ENCODE results near the gene HIPK2. TPM values are rescaled to one million over a fixed set of nuclear protein-coding genes. Genes with fewer than 3 reads are reported as not detected.
A peak's percentile ranks its signal among the peaks of the same experiment; 100 is the strongest.

Gene HIPK2
- total RNA-seq, 6 experiments from 2014 or later = 48.5 to 68.0 (median 59.6) TPM

DNA sequence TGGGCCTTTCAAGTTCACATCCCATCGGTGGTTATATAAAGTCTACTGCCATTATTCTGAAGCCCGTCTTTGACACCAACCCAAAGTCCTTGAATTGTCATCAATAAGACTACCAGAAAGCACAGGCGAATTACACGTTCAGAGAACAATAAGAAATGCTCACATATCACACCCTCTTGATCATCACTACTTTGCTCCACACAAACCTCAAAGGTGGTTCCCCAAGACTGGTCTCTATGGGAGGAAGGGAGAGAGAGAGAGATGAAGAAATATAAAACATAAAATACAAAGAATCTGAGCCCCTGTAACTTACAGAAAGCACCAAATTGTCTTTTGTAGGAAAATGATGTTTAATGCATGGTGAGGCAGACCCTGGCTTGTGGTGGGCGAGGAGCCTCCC, 4.4 kb downstream of the HIPK2 start:
- Histone ChIP-seq H3K4me1 (peaks cover 0 to 72% (median 27%) of the 10 kb centered on the region in 4 donors), H3K27me3 (no peaks in the 10 kb centered on the region), H3K4me3 (no peak overlapping the region), H3K27ac (peak overlapping the region in 2 of 3 donors; percentile 54 to 64), H3K36me3 (no peaks in the 10 kb centered on the region), H3K9me3 (no peaks in the 10 kb centered on the region)
- DNase-seq (no peak), ATAC-seq (no peak)
- no peak for TF ChIP-seq POLR2A (IDR thresholded peaks at IDR 0.05)
- TF ChIP-seq, protein P1, sequence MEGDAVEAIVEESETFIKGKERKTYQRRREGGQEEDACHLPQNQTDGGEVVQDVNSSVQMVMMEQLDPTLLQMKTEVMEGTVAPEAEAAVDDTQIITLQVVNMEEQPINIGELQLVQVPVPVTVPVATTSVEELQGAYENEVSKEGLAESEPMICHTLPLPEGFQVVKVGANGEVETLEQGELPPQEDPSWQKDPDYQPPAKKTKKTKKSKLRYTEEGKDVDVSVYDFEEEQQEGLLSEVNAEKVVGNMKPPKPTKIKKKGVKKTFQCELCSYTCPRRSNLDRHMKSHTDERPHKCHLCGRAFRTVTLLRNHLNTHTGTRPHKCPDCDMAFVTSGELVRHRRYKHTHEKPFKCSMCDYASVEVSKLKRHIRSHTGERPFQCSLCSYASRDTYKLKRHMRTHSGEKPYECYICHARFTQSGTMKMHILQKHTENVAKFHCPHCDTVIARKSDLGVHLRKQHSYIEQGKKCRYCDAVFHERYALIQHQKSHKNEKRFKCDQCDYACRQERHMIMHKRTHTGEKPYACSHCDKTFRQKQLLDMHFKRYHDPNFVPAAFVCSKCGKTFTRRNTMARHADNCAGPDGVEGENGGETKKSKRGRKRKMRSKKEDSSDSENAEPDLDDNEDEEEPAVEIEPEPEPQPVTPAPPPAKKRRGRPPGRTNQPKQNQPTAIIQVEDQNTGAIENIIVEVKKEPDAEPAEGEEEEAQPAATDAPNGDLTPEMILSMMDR (IDR thresholded peaks at IDR 0.05) = no peak
- intact Hi-C loops (cut with DNase I) = no loop called here
- WGBS (ENCODE audit: insufficient coverage, low coverage, low lambda C conversion rate, missing lambda C conversion rate) = 66% methylated on average over 4 of the region's 5 CpGs

DNA sequence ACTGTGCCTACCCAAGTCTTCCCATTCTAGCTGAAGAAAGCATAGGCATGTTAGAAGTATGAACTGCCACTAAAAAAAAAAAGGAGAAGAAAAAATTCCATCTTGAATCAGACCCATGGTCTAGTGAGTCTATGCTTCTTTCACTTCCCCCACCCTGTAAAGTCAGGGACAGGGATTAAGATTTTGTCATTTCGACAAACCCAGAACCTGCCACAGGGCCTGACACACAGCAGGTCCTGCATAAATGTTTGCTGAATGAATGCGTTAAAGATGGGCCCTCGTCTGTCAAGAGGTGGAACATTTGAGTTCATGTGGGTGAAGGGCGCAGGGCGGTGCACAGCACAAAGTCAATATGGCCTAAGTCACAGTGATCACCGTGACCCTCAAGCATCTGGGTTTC, 4.9 kb downstream of the HIPK2 start:
- H3K27ac ChIP-seq = peak overlapping the region; percentile 35 to 64 (median 54)
- H3K4me1 ChIP-seq = peaks cover 0 to 77% (median 29%) of the 10 kb centered on the region in 4 donors
- TF ChIP-seq, protein P1 (IDR thresholded peaks at IDR 0.05) = no peak
- no peak for TF ChIP-seq POLR2A (IDR thresholded peaks at IDR 0.05)
- H3K9me3 ChIP-seq = no peaks in the 10 kb centered on the region
- ATAC-seq (peak in 1 of 4 donors; percentile 2), DNase-seq (no peak)
- WGBS (ENCODE audit: insufficient coverage, low coverage, low lambda C conversion rate, missing lambda C conversion rate) = 48% methylated on average over 6 of the region's 6 CpGs
- no peak overlapping the region for H3K4me3 ChIP-seq
- no peaks in the 10 kb centered on the region for H3K36me3 ChIP-seq
- H3K27me3 ChIP-seq = no peaks in the 10 kb centered on the region
- intact Hi-C loops (cut with DNase I) = no loop called here

DNA sequence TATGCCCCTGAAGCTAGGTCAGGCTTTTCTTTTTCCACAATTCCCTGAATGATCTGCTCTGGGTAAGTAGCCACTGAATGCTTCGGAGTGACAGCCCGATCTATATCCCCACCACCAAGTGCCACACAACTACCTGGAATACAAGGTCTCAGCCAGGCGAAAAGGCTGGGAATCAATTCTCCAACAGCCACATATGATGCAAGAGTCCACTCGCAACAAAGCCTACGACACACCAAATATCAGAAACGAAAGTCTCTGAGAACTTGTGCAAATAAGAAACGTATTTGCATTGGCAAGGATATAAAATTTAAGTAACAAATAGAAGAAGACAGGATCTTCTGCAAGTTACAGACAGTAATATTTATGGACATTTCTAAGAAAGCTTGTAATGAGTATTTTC, 5.7 kb downstream of the HIPK2 start:
- peak overlapping the region; percentile 35 to 64 (median 54) for H3K27ac ChIP-seq
- peak overlapping the region in 2 of 3 donors; percentile 17 to 25 for H3K4me3 ChIP-seq
- peaks cover 0 to 85% (median 32%) of the 10 kb centered on the region in 4 donors for H3K4me1 ChIP-seq
- DNase-seq = peak in 1 of 3 donors; percentile 77
- no peaks in the 10 kb centered on the region for H3K27me3 ChIP-seq
- TF ChIP-seq, protein P1 (IDR thresholded peaks at IDR 0.05) = no peak
- TF ChIP-seq POLR2A (IDR thresholded peaks at IDR 0.05) = no peak
- no peaks in the 10 kb centered on the region for H3K36me3 ChIP-seq
- 10% methylated on average over 7 of the region's 7 CpGs for WGBS (ENCODE audit: insufficient coverage, low coverage, low lambda C conversion rate, missing lambda C conversion rate)
- ATAC-seq = peak; percentile 43 to 76 (median 58)
- no peaks in the 10 kb centered on the region for H3K9me3 ChIP-seq
- intact Hi-C loops (cut with DNase I) = no loop called here

DNA sequence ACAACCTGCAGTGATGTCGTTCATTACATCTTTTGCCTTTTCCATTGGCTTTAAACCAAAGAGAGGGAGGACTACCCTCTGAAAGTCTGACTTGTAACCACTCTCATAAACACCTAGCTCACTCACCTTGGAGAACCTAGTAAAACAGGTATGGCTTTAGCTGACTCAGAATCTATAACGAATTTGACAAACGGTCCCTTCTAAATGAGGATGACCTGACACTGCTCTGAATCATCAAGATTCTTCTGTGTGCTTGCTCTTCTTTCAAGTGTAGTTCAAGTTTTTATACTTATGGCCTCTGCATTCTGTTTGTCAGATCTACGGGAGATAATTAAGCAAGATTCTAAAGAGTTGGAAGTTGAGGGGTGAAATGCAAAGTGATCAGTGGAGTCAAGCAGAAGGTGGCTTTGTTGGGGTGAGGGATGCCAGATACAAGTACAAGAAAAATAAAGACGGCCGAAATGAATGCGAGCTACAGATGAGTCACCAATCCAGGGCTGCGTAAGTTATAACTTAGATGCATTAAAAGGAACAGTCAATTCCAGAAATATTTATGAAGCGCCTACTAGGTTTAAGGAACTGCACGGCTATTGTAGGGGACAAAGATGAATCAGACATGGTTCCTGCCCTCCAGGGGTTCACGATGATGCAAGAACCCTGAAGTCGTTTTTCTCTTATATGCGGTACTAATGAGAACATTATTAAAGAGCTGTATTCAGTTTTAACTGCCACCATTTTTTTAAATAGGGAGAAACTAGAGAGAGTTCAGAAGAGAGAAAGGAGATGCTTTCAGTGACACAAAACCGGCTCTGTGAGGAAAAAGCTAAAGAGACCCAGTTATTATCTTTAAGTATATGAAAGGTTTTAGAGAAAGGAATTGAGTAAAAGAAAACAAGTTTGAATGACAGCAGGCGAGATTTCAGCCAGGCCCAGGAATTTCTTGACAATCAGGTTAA, 6.5 kb downstream of the HIPK2 start:
- Histone ChIP-seq H3K9me3 (no peaks in the 10 kb centered on the region), H3K27me3 (no peaks in the 10 kb centered on the region), H3K4me3 (peak overlapping the region in 2 of 3 donors; percentile 17 to 25), H3K27ac (peak overlapping the region; percentile 35 to 64 (median 54)), H3K36me3 (no peaks in the 10 kb centered on the region), H3K4me1 (peaks cover 0 to 88% (median 32%) of the 10 kb centered on the region in 4 donors)
- intact Hi-C loops (cut with DNase I) = no loop called here
- ATAC-seq = no peak
- DNase-seq = no peak
- WGBS (ENCODE audit: insufficient coverage, low coverage, low lambda C conversion rate, missing lambda C conversion rate) = 41% methylated on average over 14 of the region's 15 CpGs
- no peak for TF ChIP-seq POLR2A (IDR thresholded peaks at IDR 0.05)
- TF ChIP-seq, protein P1 (IDR thresholded peaks at IDR 0.05) = no peak
